ENCODE data around the gene ZNF222.

Gene ZNF222

GRCh38 chr19:44061038-44061437 lies 35.9 kb downstream of the ZNF222 start:
- Histone ChIP-seq H3K9me2 (replicated peaks; ENCODE audit: insufficient read depth, low read length) (no peaks in the 10 kb centered on the region), H3K4me2 (ENCODE audit: low read depth, low read length, poor library complexity, severe bottlenecking) (no peak overlapping the region), H3K9ac (ENCODE audit: low read length) (no peak overlapping the region), H3K9me3 (ENCODE audit: insufficient read depth, low read length) (peaks cover 5% of the 10 kb centered on the region; the same call in 1 of the 2 replicates), H3K36me3 (ENCODE audit: low read length) (no peaks in the 10 kb centered on the region), H3K79me2 (ENCODE audit: insufficient read depth, low read length) (no peaks in the 10 kb centered on the region), H3K27me3 (ENCODE audit: low read length) (no peaks in the 10 kb centered on the region), H4K20me1 (ENCODE audit: low read depth, low read length) (no peaks in the 10 kb centered on the region), H3F3A (ENCODE audit: insufficient read depth) (no peaks in the 10 kb centered on the region), H3K4me3 (ENCODE audit: insufficient read depth, low read length, poor library complexity, severe bottlenecking) (no peak overlapping the region), H2AFZ (ENCODE audit: low read depth, low read length, severe bottlenecking) (no peak overlapping the region), H3K27ac (ENCODE audit: low read depth, low read length) (no peak overlapping the region)
- TF ChIP-seq EZH2phosphoT487 (conservative IDR thresholded peaks at IDR 0.05; ENCODE audit: low read length), result no peak
- no peak for TF ChIP-seq CTCF (IDR thresholded peaks at IDR 0.05; ENCODE audit: insufficient read depth, low read length, poor library complexity, severe bottlenecking)

DNA sequence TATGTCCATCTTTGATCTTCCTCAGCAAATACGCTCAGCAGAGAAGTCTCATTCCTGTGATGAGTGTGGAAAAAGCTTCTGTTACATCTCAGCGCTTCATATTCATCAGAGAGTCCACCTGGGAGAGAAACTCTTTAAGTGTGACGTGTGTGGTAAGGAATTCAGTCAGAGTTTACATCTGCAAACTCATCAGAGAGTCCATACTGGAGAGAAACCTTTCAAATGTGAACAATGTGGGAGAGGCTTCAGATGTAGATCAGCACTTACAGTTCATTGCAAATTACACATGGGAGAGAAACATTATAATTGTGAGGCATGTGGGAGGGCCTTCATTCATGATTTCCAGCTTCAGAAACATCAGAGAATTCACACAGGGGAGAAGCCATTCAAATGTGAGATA lies 41.1 kb downstream of the ZNF222 start:
- H3K9ac ChIP-seq (ENCODE audit: low read length), result no peak overlapping the region
- no peaks in the 10 kb centered on the region for H4K20me1 ChIP-seq (ENCODE audit: low read depth, low read length)
- H3K4me3 ChIP-seq (ENCODE audit: insufficient read depth, low read length, poor library complexity, severe bottlenecking), result no peak overlapping the region
- H3F3A ChIP-seq (ENCODE audit: insufficient read depth), result no peaks in the 10 kb centered on the region
- peaks cover 20% of the 10 kb centered on the region; the same call in 1 of the 2 replicates for H3K9me3 ChIP-seq (ENCODE audit: insufficient read depth, low read length)
- no peak overlapping the region for H3K27ac ChIP-seq (ENCODE audit: low read depth, low read length)
- no peak overlapping the region for H2AFZ ChIP-seq (ENCODE audit: low read depth, low read length, severe bottlenecking)
- H3K4me2 ChIP-seq (ENCODE audit: low read depth, low read length, poor library complexity, severe bottlenecking), result no peak overlapping the region
- no peaks in the 10 kb centered on the region for H3K9me2 ChIP-seq (replicated peaks; ENCODE audit: insufficient read depth, low read length)
- no peaks in the 10 kb centered on the region for H3K79me2 ChIP-seq (ENCODE audit: insufficient read depth, low read length)
- H3K36me3 ChIP-seq (ENCODE audit: low read length), result no peaks in the 10 kb centered on the region
- no peaks in the 10 kb centered on the region for H3K27me3 ChIP-seq (ENCODE audit: low read length)
- no peak for TF ChIP-seq EZH2phosphoT487 (conservative IDR thresholded peaks at IDR 0.05; ENCODE audit: low read length)
- no peak for TF ChIP-seq CTCF (IDR thresholded peaks at IDR 0.05; ENCODE audit: insufficient read depth, low read length, poor library complexity, severe bottlenecking)

DNA sequence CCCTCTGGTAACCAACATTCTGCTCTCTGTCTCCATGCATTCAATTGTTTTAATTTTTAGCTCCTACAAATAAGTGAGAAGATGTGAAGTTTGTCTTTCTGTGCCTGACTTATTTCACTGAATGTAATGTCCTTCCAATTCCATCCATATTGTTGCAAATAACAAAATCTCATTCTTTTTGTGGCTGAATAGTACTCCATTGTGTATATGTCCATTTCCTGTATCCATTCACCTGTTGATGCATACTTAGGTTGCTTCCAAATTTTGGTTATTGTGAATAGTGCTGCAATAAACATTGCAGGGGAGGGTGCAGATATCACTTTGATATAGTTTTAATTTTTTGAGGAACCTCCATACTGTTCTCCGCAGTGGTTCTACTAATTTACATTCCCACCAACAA lies 44.2 kb downstream of the ZNF222 start:
- Histone ChIP-seq H3K4me3 (ENCODE audit: insufficient read depth, low read length, poor library complexity, severe bottlenecking) (no peak overlapping the region), H3K9me3 (ENCODE audit: insufficient read depth, low read length) (peaks cover 20% of the 10 kb centered on the region; the same call in 1 of the 2 replicates), H3K36me3 (ENCODE audit: low read length) (no peaks in the 10 kb centered on the region), H3K4me2 (ENCODE audit: low read depth, low read length, poor library complexity, severe bottlenecking) (no peak overlapping the region), H3K79me2 (ENCODE audit: insufficient read depth, low read length) (no peaks in the 10 kb centered on the region), H3K27me3 (ENCODE audit: low read length) (no peaks in the 10 kb centered on the region), H2AFZ (ENCODE audit: low read depth, low read length, severe bottlenecking) (no peak overlapping the region), H4K20me1 (ENCODE audit: low read depth, low read length) (no peaks in the 10 kb centered on the region), H3F3A (ENCODE audit: insufficient read depth) (no peaks in the 10 kb centered on the region), H3K9ac (ENCODE audit: low read length) (no peak overlapping the region), H3K27ac (ENCODE audit: low read depth, low read length) (no peak overlapping the region), H3K9me2 (replicated peaks; ENCODE audit: insufficient read depth, low read length) (no peaks in the 10 kb centered on the region)
- TF ChIP-seq EZH2phosphoT487 (conservative IDR thresholded peaks at IDR 0.05; ENCODE audit: low read length) (no peak), CTCF (IDR thresholded peaks at IDR 0.05; ENCODE audit: insufficient read depth, low read length, poor library complexity, severe bottlenecking) (no peak)
